Measurements from ENCODE around the gene OGG1.

GRCh38 chr3:9747267-9747666 is 2.5 kb upstream of the OGG1 start:
- TF ChIP-seq ZZZ3 (IDR thresholded peaks at IDR 0.05), result no peak
- no peak for TF ChIP-seq SMARCE1 (IDR thresholded peaks at IDR 0.05)
- no peak for TF ChIP-seq CTCF (IDR thresholded peaks at IDR 0.05 in 2 of 3, conservative IDR thresholded peaks at IDR 0.05 in 1 of 3; ENCODE audit: insufficient read depth in 2 of 3, low read depth in 1 of 3, low read length in 3 of 3)
